Caki2 (cell line): ENCODE data around the gene PARD3. TPM values are rescaled to one million over a fixed set of nuclear protein-coding genes. Genes with fewer than 3 reads are reported as not detected.

Source experiments
- DNase-seq: peaks from one replicate; pipeline ENCODE4 v3.0.0-alpha.2; 2015; ENCODE audit warnings: low read depth
- in situ Hi-C: cut with HindIII; loops from 2 replicates; pipeline ENCODE4 v1.10.0; 2016; ENCODE audit warnings: low sequenced_read_pairs, low pct_unique_long_range_greater_than_20kb, mixed read lengths
- total RNA-seq: library from RNA; depleted of rRNA; stranded (reverse); fragments of >200 nt; shearing (Covaris generic); gene quantifications from 2 replicates; pipeline ENCODE4 v1.2.3, GENCODE V29; 2014; ENCODE audit warnings: low replicate concordance

The PARD3 gene
- total RNA-seq, 1 experiment from 2014 or later: 237 TPM

DNA sequence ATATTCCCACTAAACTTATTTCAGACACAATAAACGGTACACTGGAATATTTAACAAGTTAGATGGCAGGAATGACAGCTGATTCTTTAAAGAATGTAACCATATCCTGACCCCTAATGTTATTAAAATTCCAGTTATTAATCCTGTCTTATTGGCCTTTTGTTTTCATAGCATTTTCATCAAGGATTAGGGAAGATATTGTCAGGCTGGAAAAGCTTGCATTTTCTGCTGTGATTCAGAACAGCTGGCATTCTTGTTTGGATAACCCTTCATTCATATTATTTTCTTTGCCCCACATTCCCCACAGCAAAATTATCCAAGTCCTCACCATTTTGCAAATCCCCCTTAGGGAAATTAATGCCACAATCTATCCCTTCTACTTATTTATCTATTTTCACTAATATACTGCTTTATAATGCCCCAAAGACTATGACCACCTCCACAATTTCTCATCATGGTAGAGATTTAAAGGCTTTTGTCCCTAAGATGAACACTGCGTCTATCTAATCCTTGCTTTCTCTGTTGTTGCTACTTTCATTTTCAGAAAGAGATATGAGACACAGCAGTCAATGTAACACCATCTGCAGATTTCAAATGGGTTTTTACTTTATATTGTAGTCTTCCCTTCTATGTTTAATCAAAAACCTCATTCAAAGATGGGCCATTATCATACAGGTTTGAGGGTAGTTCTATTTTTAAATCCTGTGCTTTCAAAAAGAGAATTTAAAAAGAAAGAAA lies 475.1 kb downstream of the PARD3 start:
- in situ Hi-C loops: no loop called here
- no peak for DNase-seq

DNA sequence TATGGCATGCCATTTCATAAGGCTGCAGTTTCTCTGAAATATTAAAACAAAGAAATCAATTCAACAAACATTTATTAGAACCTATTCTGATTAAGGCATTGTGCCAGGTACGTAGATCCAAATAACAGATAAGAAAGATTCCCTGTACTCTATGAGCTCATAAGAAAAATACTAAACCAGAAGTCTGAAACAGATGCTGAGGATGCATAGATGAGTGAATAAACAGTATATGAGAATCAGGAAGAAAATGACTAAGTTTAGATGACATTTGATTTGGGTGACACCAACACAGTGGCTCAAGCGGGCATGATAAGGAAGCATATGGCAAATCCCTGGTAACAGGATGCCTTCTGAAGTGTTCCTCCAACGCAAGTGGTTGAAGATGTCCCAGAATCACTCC lies 477.2 kb downstream of the PARD3 start:
- in situ Hi-C loops: no loop called here
- no peak for DNase-seq

GRCh38 chr10:34335960-34336690 lies 479.0 kb downstream of the PARD3 start:
- no peak for DNase-seq
- in situ Hi-C loops: no loop called here

- no peak for DNase-seq
- in situ Hi-C loops: no loop called here
Measured at GRCh38 chr10:34334908-34335307, 480.2 kb downstream of the PARD3 start.

- DNase-seq: no peak
Measured at GRCh38 chr10:34333513-34333912, 481.6 kb downstream of the PARD3 start.

DNA sequence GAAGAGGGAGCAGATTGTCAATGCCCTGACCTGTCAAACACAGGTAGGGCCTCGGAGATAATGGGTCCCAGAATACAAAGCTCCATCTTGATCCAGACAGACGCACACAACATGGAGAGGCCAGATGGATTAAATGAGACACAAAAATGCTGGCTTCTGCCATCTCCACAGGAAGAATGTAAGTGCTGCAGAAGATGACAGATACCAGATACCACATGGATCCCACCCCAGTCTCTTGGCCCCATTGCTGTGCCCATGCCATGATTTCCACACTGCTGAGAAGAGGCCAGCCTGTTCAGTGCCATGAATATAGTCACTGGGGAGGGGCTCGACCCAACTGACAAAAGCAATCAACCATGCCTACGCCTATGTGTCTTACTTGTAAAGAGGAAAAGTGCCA lies 487.9 kb downstream of the PARD3 start:
- no peak for DNase-seq
- in situ Hi-C loops: no loop called here

More at GRCh38 chr10:34333513-34333912, 481.6 kb downstream of the PARD3 start:
- in situ Hi-C loops: no loop called here

GRCh38 chr10:34323192-34323591 lies 491.9 kb downstream of the PARD3 start:
- in situ Hi-C loops: no loop called here
- DNase-seq: no peak

- in situ Hi-C loops: no loop called here
- no peak for DNase-seq
Measured at GRCh38 chr10:34320265-34320664, 494.8 kb downstream of the PARD3 start.

- in situ Hi-C loops: no loop called here
- DNase-seq: no peak
Measured at GRCh38 chr10:34319197-34319846, 495.8 kb downstream of the PARD3 start.

DNA sequence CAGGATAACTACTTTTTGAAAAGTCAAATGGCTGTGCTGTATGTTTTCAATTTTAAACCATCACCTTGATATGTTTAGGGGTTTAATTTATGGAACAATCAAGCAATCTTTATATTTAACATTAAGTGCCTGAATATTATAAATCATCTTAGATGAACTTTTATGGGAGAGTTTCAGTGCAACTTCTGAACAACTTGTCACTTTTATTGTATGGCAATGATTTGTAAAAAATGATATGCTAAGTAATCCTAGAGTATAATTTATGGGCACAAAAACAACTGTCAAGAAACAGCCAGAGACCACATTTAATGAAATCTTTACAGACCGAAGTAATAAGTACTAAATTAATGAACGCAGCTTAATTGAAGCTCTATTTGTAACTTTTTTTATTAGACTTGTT lies 498.9 kb downstream of the PARD3 start:
- DNase-seq: no peak
- in situ Hi-C loops: no loop called here

DNA sequence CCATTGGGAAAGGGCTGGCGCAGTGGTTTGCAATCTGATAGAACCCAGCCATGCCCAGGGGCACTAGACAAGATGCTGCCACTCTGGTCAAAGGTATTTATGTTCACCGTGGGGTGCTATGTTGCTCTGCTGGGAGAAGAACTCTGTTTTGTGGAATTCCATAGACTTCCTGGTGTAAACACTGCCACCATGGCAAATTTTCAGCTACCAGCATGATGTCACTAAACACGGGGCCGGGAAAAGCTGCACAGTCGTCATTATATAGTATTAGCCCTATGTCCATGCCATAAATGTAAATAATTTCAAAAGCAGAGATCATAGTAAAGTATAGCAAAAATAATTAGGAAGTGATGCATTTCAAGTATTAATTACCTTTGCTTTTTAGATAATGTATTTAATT lies 500.6 kb downstream of the PARD3 start:
- in situ Hi-C loops: no loop called here

DNA sequence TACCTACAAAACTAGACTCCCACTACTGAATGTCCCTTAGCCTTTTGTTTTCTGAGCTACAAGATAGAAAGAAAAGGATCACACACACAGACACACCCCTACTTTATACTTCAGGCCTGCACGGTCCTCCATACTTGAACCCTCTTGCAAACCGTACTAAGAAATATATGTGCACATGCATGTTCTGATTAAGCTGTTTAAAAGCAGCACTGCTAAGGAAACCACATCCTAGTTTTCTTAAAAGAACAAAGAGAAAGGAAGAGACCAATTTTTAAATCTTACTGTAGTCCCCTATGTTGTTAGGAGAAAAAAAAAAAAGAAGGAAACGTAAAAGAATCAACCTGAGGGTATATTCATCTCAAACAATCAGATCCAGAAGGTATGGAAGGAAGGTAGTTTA lies 501.2 kb downstream of the PARD3 start:
- in situ Hi-C loops: no loop called here
- DNase-seq: no peak

More for the DNA sequence above, 500.6 kb downstream of the PARD3 start:
- no peak for DNase-seq

DNA sequence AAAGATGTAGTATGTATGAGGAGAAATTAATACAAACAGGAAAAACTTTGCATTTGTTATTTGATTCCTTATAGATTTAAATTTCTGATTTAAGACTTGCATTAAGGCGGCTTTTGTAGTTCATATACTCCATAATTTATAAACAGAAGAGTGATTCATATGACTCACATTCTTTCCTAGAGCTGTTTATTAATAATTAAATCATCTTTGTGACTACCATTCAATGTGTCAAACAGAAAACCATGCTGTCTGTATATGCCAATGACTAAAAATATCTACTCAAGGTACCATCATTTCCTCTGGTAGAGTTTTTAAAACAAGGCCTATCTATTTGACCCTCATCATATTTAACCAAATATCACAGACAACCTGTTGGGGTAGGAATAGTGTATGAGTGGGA lies 501.7 kb downstream of the PARD3 start:
- in situ Hi-C loops: no loop called here
- DNase-seq: no peak

- in situ Hi-C loops: no loop called here
- DNase-seq: no peak
Measured at GRCh38 chr10:34311679-34312078, 503.4 kb downstream of the PARD3 start.

DNA sequence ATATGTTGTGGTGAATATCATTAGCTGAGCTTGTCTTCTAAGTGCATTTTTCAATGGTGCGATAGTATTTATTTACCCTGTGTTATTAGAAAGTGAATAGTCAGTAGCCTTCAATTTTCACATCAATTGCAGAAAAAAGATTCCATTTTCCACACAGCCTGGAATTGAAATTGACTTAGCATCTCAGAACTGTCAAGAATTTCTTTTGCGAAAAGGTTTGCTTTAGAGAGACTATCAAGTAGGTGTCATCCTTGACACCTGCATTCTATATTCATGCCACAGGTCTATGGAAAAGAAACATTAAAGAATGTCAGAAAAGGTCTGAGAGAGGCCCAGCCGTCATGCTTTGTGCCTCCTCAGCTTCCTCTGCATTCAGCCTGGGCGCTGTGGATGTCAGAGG lies 504.9 kb downstream of the PARD3 start:
- no peak for DNase-seq
- in situ Hi-C loops: no loop called here

GRCh38 chr10:34305189-34305588 lies 509.9 kb downstream of the PARD3 start:
- no peak for DNase-seq
- in situ Hi-C loops: no loop called here

- in situ Hi-C loops: no loop called here
- DNase-seq: no peak
Measured at GRCh38 chr10:34303022-34303421, 512.1 kb downstream of the PARD3 start.

GRCh38 chr10:34299105-34299611 lies 515.9 kb downstream of the PARD3 start:
- in situ Hi-C loops: no loop called here
- DNase-seq: peak; percentile 25

GRCh38 chr10:34298346-34298818 lies 516.7 kb downstream of the PARD3 start:
- in situ Hi-C loops: no loop called here
- no peak for DNase-seq
